NCI-H146 treated with DMSO at 0.1 percent for 48 hours (cell line): Measurements from ENCODE around the gene ITGB1.

Experiments
- DNase-seq: peaks from one replicate; lab custom pipeline; 2025; ENCODE audit not compliant: unreplicated experiment; lab: John Stamatoyannopoulos, UW

The ITGB1 gene

GRCh38 chr10:32956365-32957197, 1.4 kb downstream of the ITGB1 start:
- DNase-seq: no peak

DNA sequence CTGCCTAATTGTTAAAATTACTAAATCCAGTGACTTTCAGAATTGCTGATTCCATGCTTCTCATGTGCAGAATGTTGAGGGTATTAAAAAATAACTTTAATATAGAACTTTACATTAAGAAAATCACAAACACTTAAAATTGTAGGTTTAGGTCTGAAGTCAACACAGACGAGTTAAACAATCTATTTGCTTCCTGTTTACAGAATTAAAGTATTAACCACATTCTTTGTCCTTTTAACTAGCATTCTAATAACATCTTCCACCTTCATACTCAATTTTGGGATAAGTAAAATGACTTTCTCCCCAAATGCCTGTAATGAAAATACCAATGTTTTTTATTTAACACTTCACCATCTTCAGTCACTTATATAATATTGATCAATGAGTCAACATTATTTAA, 2.2 kb downstream of the ITGB1 start:
- DNase-seq: no peak

DNA sequence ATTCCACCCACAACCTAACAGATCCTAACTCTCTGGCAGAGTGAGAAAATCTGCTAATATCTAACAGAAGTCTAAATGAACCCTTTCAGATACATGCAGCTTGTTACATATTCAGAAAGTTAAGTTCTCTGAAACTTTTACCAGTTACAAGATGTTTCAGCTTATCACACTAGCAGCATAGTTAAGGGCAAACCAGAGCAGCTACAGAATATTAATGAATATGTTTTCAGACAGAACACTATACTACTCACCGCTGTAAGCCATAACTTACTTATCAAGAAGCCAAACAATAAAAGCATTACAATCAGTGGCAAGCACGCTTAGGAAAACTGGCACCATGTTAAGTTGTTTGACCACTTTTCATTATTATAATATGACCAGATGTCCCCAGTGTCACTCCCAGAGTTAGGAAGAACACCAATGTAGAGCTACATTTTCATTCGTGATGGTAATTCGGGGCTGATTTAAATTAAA, 2.7 kb downstream of the ITGB1 start:
- no peak for DNase-seq

- DNase-seq: no peak
Measured at GRCh38 chr10:32954545-32955298, 3.3 kb downstream of the ITGB1 start.

DNA sequence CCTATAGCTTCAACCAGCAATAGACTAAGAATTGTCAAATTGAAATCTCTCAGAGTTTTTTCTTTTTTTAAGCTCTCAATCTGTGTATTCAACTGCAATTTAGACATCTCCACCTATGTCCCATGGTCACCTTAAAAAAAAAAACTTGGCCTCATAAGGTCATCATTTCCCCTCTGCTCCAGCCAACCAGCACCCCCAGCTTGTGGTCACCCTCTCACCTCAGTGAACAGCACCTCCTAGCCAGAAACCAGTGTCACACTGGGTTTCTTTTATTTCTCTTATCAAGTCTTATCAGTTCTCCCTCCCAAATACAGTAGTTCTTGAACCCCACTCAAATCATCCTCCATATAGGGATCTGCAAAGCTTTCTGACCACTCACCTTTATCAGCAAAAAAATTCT, 4.0 kb downstream of the ITGB1 start:
- DNase-seq: no peak

DNA sequence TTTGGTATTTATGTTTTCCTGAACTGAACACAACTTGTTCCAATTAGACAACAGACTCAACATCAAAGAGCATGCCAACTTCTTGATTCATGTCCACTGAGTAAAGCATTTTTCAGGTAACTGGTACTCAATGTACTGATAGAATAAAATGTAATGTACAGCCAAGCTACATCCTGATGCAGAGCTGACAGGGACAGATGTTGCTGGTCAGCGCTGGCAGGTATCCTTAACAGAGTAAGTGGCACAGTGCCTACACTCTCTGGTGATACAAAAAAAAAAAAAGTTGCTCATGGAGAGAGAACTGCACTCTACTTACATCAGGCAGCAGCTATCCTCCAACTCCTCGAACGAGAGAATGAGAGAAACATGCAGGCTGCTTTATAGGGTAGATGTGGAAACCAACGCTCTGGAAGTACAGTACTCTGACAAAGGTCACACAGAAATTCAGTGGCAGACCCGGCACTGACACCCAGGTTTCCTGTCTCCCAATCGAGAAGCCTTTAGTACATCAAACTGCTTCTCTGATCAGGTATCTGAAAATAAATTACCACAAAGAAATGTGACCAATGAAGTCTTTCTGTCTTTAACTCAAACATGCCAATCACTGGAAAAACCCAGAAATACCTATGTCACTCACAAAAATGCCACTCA, 4.6 kb downstream of the ITGB1 start:
- DNase-seq: no peak

DNA sequence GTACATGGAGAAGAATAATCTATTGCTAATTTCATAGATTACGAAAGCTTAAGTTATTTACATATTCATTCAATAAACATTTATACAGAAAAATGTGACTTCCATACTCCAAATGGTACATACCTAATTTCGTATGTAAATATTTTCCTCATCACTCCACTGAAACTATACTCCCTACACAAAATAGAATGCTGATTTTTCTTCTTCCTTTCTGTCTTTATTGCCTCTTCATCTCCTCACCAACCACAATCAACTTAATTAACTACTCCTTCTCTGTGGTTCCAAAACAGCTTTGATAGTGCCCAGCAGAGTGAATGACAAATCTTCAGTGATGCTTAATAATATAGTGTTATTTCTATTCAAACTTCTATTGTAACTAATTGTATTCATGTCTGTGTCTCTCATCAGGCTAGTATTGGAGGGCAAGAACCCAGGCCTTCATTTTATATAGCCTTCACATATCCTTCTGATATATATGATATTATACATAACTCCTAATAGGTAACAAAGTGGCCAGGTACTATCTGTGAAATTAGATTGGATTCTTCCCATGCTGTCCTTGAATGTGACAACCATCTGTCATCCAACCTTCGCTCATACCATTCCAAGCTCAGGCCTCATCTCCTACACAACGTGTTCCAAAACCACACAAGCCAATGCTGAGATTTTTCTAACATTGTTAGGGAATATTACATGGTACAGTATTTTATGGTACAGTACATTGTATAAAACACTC, 5.3 kb downstream of the ITGB1 start:
- no peak for DNase-seq

DNA sequence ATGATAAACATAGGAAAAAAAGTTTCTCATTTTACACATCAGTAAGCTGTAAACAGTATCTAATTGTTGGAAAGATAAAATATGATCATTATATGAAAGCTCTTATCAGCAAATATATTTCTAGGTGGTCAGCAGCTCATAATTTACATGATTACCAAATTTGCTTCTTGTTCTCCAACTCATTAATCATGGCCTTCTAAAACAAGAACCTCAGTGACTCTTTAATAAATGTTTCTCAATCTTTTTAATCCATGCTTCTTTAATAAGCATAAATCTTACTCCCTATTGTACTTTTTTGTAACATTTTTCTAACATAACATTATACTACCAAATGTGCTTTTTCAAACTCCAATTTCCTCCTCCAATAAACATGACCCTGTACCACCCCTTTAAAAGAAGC, 5.9 kb downstream of the ITGB1 start:
- DNase-seq: no peak

DNA sequence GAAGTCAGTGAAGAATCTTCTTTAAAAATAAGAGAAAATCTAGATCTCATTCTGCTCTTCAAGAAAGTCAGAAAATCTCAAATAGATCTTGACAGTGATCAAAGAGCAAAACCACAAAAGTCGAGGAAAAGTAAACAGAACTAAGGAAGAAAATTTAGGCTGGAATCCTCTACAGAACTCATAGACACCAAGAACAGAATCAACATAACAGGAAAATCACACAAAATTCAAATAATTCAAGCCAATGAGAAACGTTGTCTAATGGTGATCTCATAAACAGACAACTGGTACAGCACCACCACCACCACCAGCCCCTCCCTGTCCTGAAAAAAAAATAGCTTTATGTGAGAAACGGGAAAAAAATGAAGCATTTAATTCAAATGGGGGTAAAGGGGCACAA, 6.9 kb downstream of the ITGB1 start:
- DNase-seq: no peak

DNA sequence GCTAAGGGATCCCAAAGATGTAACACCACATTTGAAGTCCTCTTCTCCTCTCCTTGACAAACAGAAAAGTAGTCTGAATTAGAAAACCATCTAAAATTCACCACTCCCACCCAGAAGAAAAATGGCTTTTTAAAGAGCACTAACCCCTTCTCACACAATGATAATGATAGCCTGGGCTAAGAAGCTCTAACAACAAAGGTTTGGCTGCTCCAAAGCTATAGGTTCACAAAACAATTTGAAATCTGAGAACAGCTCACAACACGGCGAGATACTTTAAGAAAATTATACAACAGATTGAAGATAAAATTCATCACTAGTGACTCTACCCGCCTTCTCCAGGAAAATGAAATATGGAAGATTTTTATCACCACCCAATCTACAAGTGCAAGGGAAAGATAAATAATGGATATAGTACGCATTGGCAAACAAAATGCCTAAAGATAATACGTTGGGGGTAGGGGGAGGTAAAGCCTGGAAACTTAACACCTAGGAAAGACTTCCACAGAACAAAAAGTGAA, 7.4 kb downstream of the ITGB1 start:
- no peak for DNase-seq

DNA sequence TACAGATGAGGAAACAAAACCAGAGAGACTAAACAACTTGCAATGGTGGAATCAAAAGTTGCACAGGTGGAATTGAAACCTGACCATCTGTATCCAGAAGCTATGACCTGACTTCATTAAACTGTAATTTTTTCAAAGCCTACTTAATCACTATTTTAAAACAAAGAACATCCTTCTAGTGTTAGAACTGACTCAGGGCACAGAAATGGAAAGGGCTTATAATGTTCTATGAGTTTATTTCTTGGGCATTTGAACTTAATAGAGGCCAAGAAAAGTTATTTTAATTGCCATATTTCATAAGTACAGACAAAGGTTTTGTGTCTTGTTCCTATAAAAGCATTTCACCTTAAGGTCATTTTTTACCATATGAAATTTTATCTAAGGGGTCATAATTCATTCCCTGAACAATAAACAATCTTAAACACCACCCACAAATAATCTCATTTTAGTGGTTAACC, 8.8 kb downstream of the ITGB1 start:
- DNase-seq: no peak

DNA sequence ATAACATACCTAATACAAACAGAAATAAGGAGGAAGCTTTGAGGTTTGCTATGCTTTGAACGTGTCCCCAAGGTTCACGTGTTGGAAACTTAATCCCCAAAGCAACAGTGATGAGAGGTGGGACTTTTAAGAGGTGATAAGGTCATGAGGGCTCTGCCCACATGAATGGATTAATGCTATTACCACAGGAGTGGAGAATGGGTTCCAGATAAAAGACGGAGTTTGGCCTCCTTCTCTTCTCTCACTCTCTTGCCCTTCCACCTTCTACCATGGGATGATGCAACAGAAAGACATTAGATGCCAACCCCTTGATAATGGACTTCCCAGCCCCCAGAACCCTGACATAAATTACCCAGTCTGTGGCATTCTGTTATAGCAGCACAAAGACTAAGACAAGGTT, 9.6 kb downstream of the ITGB1 start:
- no peak for DNase-seq

DNA sequence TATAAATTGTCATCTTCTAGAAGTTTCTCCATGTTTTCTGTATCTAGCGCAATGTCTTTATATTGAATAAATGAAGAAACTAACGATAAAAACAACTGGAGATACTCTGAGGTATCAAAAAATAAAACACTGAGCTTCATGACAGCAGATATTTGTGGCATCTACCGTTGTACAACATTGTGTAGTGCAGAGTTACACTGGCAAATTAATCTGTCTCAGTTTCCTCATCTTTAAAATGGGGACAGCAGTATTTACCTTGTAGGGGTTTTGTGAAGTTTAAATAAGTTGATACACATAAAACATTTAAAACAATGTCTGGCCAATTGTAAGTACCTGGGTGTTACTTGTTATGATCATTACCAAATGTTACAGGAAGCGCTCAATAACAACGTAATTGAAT, 10.4 kb downstream of the ITGB1 start:
- DNase-seq: no peak

- no peak for DNase-seq
Measured at GRCh38 chr10:32946108-32946507, 11.9 kb downstream of the ITGB1 start.

- no peak for DNase-seq
Measured at GRCh38 chr10:32943854-32944661, 14.0 kb downstream of the ITGB1 start.

GRCh38 chr10:32943395-32943794, 14.6 kb downstream of the ITGB1 start:
- DNase-seq: no peak

- no peak for DNase-seq
Measured at GRCh38 chr10:32942081-32942480, 15.9 kb downstream of the ITGB1 start.

- DNase-seq: no peak
Measured at GRCh38 chr10:32941357-32941756, 16.7 kb downstream of the ITGB1 start.

DNA sequence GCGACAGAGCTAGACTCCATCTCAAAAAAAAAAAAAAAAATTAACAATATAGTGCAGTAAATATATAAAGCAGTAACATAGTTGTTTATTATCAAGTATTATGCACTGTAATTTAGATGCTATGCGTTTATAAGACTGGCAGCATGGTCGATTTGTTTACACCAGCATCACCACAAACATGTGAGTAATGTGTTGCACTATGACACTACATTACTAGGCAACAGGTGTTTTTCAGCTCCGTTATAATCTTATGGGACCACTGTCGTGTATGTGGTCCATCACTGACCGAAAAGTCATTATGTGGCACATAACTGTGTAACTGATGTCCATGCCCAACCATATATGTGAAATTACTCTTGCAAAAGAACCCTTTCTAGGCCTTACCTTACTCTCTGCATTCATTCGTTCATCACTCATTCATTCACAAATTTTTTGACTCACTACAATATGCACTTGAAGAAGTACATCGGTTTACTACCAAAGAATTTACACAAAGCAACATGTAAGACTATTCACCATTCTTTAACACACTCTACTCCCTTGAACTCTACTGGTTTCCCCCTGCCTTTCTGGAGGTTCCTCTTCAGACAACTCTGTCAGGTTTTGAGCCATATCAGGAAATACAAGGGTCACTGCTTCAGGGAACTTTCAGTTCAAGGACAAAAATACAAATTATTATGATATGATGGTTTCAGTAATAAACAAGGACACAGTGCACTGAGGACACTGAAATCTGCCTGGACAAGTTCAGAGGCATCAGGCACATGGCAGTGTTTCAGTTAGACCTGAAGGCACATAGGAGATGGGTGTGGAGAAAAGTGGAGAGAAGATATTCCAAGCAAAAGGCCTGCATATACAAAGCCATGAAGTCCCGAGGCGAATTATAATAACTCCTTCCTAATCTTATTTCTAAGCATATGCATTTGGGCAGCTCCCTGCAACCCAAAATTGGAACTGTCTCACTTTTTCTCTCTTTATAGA, 17.4 kb downstream of the ITGB1 start:
- no peak for DNase-seq
